Activated effector memory CD4-positive, alpha-beta T cell treated with Interleukin-2 at 50 U/mL for 16 hours (primary cell): ENCODE data around the gene PSMG3.
A peak's percentile ranks its signal among the peaks of the same experiment; 100 is the strongest.

Experiments
- DNase-seq: peaks from one replicate; pipeline ENCODE4 v3.0.0-alpha.2; 2020

PSMG3 gene

GRCh38 chr7:1569833-1570632 lies at the start of gene PSMG3:
TSS of gene PSMG3 (minus strand) at chr7:1570032. CDS start at chr7:1569339, 693 bp downstream.
- DNase-seq: peak; percentile 82

- DNase-seq: no peak
These were observed 48.6 kb upstream of the PSMG3 start for GRCh38 chr7:1618475-1618874.

- no peak for DNase-seq
These were observed 48.1 kb upstream of the PSMG3 start for GRCh38 chr7:1617957-1618356.

- DNase-seq: no peak
These were observed 46.9 kb upstream of the PSMG3 start for GRCh38 chr7:1616741-1617140.

GRCh38 chr7:1611708-1612241 lies 41.9 kb upstream of the PSMG3 start:
- DNase-seq: no peak

DNA sequence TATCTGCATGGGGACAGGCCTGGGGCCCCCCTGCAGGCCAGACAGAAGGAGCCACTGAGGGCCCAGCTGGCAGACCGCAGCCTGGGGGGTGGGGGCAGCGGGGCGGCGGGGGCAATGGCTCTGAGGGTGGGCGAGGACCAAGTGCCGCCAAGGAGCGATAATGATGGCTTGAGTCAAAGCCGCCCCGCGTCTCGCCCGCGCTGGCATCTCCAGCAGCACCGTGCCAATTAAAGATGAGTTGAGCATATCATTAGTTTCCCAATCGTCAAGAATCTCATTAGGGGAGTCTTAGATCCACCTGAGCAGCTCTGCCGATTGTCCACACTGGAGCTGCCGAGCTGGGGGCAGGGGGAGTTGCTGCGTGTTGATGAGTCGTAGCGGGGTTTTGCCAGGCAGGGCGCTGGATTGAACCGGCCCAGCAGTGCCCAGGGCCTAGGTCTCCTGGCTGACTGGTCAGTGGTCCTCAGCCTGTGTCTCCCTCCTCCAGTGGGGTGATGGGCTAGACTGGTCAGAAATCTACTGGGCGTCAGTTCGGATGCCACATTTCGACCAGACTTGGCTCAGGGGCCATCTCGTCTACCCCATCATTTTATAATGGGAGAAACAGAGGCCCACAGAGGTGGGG lies 41.0 kb upstream of the PSMG3 start:
- no peak for DNase-seq

DNA sequence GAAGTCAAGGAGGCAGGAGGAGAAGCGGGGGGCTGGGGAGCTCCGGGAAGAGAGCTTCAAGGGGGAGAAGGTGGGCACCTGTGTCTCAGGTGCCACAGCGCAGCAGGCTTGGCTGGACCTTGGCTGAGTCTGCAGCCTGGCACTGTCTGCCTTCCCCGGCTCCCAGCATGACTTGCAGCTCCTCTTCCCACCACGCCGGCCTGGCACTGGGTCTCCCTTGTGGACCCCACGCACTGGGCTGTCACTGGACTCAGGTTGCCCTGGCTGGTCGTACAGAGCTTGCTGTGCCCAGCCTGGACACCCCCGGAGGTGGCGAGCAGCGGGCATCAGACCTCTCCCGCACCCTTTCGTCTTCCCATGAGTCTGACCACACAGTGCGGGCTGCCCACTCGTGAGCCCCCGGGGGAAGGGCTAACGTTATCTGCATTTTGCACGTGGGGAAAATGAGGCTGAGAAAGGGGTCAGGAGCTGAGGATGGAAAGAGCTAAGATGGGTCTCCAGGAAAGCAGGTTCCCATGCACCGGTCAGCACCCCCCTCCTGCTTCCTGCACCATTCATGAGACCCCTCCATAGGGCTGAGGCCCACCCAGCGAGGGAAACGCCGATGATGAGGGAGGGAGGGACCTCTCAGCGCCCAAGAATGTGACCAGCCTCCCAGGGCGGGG lies 40.3 kb upstream of the PSMG3 start:
- DNase-seq: no peak

DNA sequence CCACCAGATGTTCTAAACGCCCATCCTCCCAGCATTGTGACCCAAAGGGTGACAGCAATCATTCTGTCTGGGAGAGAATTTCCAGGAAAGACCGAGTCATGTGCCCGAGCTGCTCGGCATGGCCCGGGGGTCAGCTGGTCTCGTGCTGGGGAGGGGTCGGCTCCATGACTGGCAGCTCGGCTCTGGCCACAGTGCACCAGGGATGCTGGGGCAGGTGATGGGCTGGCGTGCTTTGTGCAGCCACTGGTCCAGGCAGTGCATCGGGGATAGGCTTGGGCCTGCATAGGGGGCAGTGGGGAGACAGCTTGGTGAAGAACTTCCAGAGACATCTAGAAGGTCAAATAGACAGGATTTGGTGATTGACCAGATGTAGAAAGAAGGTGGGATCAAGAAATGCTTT lies 39.2 kb upstream of the PSMG3 start:
- DNase-seq: no peak

DNA sequence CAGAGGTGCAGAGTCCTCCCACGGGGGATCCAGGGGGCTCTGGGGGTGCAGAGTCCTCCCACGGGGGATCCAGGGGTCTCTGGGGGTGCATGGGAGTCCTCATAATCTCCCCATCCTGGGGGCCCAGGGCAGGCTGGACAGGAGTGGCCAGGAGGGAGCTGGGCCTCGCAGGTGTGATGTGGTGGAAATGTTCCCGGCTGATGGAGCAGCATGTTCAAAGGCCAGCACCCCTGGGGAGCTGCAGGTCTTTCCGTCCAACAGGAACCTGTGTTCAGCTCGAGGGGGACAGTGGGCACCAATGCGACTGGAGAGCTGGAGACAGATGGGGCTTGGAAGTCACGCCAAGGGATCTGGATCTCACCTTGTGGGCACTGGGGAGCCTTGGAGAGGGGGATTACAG lies 38.5 kb upstream of the PSMG3 start:
- DNase-seq: no peak

DNA sequence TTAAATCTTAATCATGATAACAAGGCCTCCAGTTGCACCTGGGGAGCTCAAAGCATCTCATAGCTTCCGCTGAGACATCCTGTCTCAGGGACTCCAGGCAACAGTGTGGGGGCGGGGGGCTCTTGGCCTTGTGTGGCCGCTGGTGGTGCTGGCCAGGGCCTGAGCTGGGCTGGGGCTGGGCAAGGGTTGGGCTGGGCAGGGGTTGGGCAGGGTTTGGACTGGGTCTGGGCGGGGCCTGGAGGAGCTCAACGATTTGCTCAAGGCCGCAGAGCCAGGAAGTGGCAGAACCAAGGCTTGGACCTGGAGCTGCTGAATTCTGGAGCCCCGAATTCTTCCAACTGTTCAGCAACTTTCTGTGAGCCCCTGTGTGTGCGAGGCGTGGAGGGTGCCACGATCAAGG lies 37.9 kb upstream of the PSMG3 start:
- DNase-seq: no peak

GRCh38 chr7:1607001-1607400 lies 37.2 kb upstream of the PSMG3 start:
- no peak for DNase-seq

DNA sequence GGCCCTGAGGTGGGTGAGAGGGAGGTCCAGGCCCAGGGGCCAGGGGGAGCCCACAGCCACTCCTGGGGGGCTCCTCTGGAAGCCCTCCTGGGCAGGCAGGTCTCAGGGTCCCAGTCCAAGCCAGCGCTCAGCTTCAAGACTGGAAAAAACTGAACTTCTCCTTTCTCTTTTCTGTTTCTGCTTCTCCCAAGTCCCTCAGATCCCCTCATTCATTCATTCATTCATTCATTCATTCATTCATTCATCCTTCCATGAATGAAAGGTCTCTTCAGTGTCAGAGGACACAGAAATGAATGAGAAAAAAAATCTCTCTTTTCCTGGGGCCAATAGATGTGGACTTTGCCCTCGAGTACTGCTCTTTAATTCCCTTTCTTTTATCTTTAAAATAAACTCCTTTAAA lies 34.6 kb upstream of the PSMG3 start:
- DNase-seq: no peak

DNA sequence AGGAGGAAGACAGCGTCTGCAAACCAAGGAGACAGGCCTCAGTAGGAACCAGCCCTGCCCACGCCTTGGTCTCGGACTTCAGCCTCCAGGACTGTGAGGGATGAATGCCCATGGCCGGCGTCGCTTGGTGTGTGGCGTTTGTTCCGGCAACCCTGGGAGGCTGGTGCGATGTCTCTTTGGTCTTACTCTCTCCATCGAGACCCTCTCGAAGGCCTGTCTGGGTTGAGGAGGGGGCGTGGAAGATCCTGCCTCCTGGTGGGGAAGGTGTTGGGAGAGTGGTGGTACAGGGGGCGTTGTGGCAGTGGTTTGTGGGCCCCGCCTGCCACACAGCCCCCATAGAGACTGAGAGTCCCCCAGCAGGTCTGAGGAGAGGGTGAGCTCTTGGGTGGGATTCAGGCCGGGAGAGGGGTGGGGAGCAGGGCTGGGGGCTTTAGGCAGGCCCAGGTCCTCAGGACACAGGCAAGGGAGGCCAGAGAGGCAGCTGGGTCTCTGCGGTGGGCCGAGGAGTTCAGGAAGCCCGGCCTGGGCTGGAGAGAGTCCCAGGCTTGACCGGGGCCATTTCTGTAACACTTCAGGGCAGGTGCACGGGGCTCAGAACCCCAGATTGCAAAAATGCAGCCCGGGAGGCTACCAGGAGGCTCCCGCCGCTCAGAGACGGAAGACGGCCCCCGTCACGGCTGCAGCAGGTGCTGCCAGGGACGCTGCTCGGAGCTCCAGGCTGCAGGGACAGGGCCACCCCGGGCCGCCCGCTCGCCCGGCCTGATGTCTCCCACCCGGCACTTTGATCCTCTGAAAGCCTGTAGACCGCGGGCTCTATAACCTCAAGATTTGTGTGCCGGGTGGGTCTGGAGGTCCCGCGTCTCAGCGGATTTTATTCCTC lies 33.8 kb upstream of the PSMG3 start:
- no peak for DNase-seq

DNA sequence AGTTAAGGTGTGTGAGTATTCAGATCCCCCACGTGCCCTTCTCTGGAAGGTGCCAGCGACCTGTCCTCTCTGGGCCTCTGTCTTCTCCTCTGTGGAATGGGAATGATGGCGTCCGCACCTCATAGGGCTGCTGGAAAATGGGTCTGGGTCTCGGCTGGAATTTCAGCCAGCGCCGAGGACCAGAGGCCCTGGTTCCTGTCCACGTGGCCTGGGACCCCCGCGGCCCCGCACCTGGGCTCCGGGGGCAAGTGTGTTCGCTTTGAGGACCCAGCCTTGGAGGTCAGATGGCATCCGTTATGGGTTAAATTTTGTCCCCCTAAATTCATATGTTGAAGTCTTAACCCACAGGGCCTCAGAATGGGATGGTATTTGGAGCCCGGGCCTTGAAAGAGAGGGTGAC lies 32.6 kb upstream of the PSMG3 start:
- no peak for DNase-seq

DNA sequence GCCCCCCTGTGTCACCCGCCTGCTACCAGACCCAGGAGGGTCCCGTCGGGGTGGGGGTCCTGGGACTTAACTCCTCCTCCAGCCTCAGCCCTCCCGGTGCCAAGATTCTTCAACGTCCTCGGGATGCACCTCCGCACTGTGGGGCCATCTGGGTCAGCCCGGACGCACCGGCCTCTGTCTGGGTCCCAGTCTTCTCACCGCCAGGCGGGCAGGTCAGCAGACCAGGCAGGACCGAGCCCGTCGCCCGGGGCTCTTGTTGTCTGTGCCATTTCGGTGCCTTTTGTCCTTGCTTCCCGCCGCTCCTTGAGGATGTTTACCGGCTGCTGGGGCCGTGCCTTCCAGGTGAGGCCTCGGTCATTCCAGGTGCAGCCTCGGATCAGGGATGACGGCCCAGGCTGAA lies 32.1 kb upstream of the PSMG3 start:
- DNase-seq: no peak

DNA sequence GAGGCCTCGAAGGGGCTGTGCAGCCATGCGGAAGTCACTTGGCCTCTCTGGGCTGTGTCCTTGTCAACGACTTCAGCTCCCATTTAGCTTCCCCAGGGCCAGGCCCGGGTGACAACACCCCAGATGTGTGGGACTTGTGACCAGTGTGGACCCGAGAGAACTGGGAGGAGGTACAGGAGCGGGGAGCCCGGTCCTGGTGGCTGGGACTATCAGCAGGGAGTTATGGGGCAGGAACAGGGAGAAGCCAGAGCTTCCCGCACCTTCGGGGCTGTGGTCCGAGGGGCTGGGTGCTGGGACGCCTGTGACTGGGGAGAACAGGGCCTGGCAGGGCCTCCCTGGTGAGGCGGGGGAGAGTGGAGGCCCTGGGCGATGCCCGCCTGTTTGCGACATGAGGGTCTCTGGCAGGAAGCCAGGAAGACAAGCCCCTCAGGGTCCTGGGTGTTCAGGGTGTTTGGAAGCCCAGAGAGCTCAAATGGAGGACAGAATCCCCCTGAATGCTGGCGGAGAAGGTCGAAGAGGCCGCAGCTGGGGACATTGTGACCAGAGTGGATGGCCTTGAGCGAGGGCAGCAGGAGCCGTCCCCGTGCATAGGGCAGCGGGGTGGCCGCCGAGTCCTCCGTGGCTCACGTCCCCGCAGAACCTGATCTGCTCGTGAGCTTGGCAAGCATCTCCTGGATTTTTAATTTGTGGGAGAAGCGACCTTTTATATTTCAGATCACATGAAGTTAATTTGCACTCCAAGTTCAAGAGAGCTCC lies 30.0 kb upstream of the PSMG3 start:
- no peak for DNase-seq

GRCh38 chr7:1598961-1599639 lies 29.3 kb upstream of the PSMG3 start:
- no peak for DNase-seq

DNA sequence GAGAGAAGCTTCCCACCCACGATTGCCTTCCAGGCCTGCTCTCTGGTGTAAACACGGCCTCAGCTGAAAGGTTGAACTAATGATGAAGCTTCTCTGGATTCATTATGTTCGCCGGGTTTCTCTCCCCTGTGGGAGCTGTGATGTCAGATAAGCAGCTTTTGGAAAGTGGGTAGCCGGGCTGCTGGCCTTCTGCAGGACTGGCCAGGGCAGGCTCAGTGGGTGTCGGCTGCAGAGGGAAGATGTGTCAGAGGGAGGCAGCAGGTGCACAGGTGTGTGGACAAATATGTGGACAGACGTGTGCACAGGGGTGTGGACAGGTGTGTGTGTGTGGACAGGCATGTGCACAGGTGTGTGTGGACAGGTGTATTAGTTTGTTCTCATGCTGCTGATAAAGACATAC lies 28.5 kb upstream of the PSMG3 start:
- no peak for DNase-seq

DNA sequence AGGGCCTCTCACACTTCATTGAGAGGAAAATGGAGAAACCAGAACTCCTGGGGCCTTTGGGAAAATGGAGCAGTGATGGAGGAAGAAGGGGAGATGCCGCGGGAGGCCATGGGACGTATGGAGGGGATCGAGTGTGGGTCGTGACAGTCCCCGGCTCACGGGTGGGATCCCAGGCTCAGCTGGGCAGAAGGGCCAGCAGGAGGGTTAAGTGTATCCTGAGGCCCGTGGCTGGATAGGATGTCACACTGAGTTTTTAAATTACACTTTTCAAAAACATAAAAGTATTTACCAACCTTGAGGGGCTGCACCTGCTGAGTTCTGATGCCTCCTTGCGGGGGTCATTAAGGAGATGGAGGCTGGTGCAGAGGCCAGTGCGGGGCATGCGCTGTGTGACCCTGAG lies 28.0 kb upstream of the PSMG3 start:
- no peak for DNase-seq

DNA sequence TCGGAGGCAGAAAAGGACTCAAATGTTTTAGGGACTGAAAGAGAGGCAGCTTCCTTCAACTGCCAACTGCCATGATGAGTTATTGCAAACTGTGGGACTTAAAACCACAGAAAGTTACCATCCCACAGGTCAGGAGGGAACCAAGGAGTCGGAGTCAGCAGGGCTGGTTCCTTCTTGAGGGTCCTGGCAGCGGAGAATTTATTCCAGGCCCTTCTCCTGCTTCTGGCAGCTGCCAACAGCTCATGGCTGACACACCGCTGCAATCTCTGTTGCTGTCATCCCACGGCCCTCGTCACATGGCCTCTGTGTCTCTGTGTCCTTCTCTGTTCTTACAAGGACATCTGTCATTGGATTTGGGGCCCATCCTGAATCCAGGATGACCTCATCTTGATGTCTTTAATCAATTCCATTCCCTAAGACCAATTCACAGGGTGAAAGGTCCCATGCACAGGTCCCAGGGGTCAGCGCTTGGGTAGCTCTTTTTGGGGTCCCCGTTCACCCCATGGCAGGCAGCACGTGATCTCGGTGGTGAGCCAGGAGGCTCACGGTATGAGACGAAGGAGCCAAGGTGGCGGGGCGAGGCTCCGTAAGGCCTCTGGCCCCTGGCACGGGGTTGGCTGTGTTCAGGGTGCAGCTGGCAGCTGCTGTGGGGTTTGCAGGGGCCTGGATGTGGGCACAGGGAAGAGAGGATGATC lies 27.4 kb upstream of the PSMG3 start:
- DNase-seq: no peak
